ENCODE results near the gene FHDC1.

- TF ChIP-seq CTCF (IDR thresholded peaks at IDR 0.05) (no peak), EP300 (IDR thresholded peaks at IDR 0.05) (no peak), POLR2AphosphoS5 (IDR thresholded peaks at IDR 0.05) (no peak), POLR2A (IDR thresholded peaks at IDR 0.05) (no peak)
These were observed 8.7 kb downstream of the FHDC1 start for GRCh38 chr4:152944666-152945320.
